ENCODE results near the gene CHD6.

DNA sequence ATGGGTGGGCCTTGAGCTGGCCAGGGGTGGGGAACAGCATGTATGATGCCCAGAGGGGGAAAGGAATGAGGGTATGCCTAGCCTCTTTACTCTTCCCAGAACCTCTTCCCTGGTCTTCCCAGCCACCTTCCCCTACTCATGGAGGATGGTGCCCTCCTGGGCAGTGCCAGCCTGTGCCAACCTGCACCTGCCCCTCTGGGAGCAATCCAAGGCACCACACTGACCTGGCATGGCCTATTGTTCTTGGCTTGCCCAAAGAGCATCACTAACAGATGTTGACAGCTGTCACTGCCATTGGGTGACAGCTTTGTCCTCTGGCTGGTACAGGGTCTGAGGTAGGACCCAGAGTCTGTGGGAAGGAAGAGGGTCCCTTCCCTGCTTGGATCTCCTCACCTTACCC lies 264.6 kb downstream of the CHD6 start:
- no peak for TF ChIP-seq CTCF (IDR thresholded peaks at IDR 0.05)
- TF ChIP-seq POLR2A (IDR thresholded peaks at IDR 0.05), result no peak
- no peak for TF ChIP-seq POLR2AphosphoS5 (IDR thresholded peaks at IDR 0.05)

All from upper lobe of left lung (tissue), 4 donors.